Epithelial cell of esophagus (primary cell): ENCODE measurements around the gene KIF1A.

Experiments
- DNase-seq: peaks from one replicate; pipeline ENCODE4 v3.0.0; 2010; ENCODE audit warnings: low read depth
- H3K4me3 ChIP-seq: 2 replicates; pipeline ENCODE4 v1.5.1; 2011; ENCODE audit warnings: mild to moderate bottlenecking, low read length, control low read depth
- TF ChIP-seq, protein P1 (sequence below): IDR thresholded peaks from 2 replicates; pipeline ENCODE4 v1.5.1; 2011; ENCODE audit warnings: low read depth, mild to moderate bottlenecking, low read length, control low read depth, inconsistent platforms; ENCODE audit not compliant: insufficient read depth; ENCODE audit errors: missing control alignments

Gene KIF1A

DNA sequence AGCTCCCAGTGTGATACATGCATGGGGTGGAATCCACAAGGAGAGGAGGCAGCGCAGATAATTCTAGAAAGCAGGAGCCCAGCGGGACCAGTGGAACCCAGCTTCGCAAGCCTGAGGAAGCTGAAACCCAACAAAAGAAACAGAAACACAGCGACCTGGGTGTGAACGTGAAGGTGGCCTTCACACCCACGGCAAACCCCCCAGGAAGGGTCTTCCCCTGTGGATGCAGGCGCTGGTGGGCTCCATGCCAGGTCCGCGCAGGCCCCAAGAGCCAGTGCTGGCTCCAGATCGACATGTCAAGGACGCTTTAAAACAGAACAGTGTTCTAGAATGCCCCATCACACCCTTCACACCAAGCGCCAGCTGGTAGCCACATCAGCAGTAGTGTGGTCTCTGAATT lies 22.1 kb downstream of the KIF1A start:
- no peak overlapping the region for H3K4me3 ChIP-seq
- TF ChIP-seq, protein P1, sequence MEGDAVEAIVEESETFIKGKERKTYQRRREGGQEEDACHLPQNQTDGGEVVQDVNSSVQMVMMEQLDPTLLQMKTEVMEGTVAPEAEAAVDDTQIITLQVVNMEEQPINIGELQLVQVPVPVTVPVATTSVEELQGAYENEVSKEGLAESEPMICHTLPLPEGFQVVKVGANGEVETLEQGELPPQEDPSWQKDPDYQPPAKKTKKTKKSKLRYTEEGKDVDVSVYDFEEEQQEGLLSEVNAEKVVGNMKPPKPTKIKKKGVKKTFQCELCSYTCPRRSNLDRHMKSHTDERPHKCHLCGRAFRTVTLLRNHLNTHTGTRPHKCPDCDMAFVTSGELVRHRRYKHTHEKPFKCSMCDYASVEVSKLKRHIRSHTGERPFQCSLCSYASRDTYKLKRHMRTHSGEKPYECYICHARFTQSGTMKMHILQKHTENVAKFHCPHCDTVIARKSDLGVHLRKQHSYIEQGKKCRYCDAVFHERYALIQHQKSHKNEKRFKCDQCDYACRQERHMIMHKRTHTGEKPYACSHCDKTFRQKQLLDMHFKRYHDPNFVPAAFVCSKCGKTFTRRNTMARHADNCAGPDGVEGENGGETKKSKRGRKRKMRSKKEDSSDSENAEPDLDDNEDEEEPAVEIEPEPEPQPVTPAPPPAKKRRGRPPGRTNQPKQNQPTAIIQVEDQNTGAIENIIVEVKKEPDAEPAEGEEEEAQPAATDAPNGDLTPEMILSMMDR = no peak
- DNase-seq = no peak

GRCh38 chr2:240797500-240797895 lies 22.5 kb downstream of the KIF1A start:
- H3K4me3 ChIP-seq = no peak overlapping the region
- no peak for DNase-seq
- TF ChIP-seq, protein P1 = no peak

DNA sequence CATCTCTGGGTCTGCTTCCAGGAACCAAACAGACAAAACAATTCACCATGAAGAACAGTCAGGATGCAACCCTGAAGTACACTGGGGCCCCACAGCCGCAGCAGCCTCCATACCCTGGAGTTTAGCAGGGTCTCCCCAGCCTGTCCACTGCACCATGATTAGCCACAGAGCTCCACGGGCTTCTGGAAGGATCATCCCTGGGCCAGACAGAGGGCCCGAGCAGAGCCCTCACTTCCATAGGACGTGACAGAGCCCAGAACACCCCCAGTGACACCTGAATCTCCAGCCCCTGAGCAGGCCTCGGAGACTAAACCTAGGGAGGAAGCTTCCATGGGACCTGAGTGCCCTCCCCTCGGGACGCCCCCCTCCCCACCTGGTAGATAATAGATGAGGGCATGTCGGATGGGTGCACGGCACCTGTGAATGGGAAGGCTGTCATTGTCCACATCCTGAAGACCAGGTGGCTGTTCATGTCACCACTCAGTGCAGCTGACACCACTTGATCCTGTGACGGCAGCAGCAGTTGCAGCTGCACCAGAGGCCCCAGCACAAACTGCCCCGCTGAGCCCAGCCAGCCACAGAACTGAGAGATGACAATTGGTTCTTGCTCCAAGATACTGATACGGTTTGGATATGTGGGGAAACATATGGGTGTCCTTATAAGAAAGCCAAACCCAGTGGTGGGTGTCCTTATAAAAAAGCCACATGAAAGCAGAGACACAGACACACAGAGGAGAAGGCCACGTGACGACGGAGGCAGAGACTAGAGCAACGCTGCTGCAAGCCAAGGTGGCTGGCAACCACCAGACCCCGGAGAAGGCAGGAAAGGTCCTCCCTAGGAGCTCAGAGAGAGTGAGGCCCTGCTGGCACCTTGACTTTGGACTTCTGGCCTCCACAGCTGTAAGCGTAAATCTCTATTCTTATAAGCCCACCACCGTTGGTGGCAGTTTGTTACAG lies 23.2 kb downstream of the KIF1A start:
- TF ChIP-seq, protein P1 = no peak
- H3K4me3 ChIP-seq = no peak overlapping the region
- no peak for DNase-seq

DNA sequence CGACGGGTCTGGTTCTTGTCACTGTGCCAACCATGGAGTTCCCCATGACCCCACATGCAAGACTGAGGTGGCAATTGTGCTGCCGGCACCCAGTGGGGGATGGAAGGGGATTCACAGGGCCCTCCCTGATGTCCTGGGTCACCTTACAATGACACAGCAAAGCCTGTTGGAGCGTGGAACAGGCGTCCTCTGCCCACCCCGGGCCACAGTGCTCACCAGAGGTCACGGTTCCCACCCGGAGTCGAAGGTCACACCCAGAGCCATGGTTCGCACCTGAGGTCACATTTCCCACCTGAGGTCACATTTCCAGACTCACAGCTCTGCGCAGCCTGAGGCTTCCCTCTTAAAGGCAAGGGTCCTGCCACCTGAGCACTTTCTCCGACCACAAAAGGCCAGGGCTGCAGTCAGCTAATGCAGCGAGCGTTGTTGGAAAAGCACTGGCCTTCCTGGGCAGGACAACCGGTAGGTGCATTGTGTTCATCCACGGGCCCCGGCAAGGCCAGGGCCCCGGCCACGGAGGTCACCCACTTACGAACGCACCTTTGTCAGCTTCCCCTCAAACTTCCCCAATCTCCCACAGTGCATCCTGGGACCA lies 24.0 kb downstream of the KIF1A start:
- TF ChIP-seq, protein P1 = no peak
- no peak for DNase-seq
- H3K4me3 ChIP-seq = no peak overlapping the region

DNA sequence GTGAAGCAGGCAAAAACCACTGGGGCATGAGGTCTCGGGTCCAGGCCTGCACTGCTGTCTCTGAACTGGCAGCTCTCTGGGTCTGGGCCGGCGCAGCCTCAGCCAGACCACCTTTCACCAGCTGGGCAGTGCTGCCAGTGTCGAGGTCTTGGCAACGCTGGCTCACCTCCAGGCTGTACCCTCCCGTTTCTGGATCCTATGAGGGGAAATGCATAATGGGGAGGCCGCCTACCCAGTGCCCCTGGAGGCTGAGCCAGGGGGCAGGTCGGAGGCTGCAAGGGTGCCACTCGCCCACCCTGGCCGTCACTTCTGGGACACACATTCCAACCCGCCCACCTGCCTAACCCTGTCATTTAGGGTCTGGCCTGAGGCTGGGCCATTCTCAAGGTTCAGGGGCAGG lies 24.6 kb downstream of the KIF1A start:
- no peak for DNase-seq
- TF ChIP-seq, protein P1 = no peak
- H3K4me3 ChIP-seq = no peak overlapping the region

- no peak overlapping the region for H3K4me3 ChIP-seq
- TF ChIP-seq, protein P1 = no peak
- DNase-seq = no peak
Measured at GRCh38 chr2:240794178-240794721, 25.8 kb downstream of the KIF1A start.
